Type B pancreatic cell (in vitro differentiated cells): Measurements from ENCODE around the gene DTNBP1. TPM values are rescaled to one million over a fixed set of nuclear protein-coding genes. Genes with fewer than 3 reads are reported as not detected.

Experiments used
- DNase-seq: peaks from one replicate; pipeline ENCODE4 v3.0.0; 2021; ENCODE audit warnings: mixed read lengths; ENCODE audit not compliant: unreplicated experiment; ENCODE audit errors: extremely low spot score
- H3K27ac Mint-ChIP-seq: 2 replicates; pipeline ENCODE4 v1.8.0; 2021; ENCODE audit warnings: mild to moderate bottlenecking, mixed read lengths
- H3K27me3 Mint-ChIP-seq: 2 replicates; pipeline ENCODE4 v1.8.0; 2021; ENCODE audit warnings: mixed read lengths
- H3K36me3 Mint-ChIP-seq: 2 replicates; pipeline ENCODE4 v1.8.0; 2021; ENCODE audit warnings: mixed read lengths
- H3K4me1 Mint-ChIP-seq: one replicate; pipeline ENCODE4 v1.8.0; 2021; ENCODE audit warnings: mixed read lengths; ENCODE audit not compliant: unreplicated experiment
- H3K4me3 Mint-ChIP-seq: 2 replicates; pipeline ENCODE4 v1.8.0; 2021; ENCODE audit warnings: mild to moderate bottlenecking, mixed read lengths
- H3K9me3 Mint-ChIP-seq: 2 replicates; pipeline ENCODE4 v1.8.0; 2021; ENCODE audit warnings: mixed read lengths
- total RNA-seq: library from RNA; stranded (reverse); gene quantifications from 2 replicates; pipeline ENCODE4 v1.2.1, GENCODE V29; 2021; ENCODE audit warnings: low replicate concordance
- TF ChIP-seq, protein P1 (sequence below): fragments of 200-600 bp; sonication (generic); conservative IDR thresholded peaks from 2 replicates; pipeline ENCODE4 v1.5.0; 2021; ENCODE audit warnings: antibody characterized with exemption, mild to moderate bottlenecking

DTNBP1 gene
- total RNA-seq, 1 donor from 2014 or later = 11.6 TPM

GRCh38 chr6:15477746-15478145, 185.1 kb downstream of the DTNBP1 start:
- H3K4me1 Mint-ChIP-seq = peaks cover 56% of the 10 kb centered on the region
- peaks cover 43% of the 10 kb centered on the region for H3K36me3 Mint-ChIP-seq
- no peak overlapping the region for H3K27ac Mint-ChIP-seq
- peaks cover 3% of the 10 kb centered on the region for H3K9me3 Mint-ChIP-seq
- no peaks in the 10 kb centered on the region for H3K27me3 Mint-ChIP-seq
- DNase-seq = no peak
- H3K4me3 Mint-ChIP-seq = no peak overlapping the region
- TF ChIP-seq, protein P1, sequence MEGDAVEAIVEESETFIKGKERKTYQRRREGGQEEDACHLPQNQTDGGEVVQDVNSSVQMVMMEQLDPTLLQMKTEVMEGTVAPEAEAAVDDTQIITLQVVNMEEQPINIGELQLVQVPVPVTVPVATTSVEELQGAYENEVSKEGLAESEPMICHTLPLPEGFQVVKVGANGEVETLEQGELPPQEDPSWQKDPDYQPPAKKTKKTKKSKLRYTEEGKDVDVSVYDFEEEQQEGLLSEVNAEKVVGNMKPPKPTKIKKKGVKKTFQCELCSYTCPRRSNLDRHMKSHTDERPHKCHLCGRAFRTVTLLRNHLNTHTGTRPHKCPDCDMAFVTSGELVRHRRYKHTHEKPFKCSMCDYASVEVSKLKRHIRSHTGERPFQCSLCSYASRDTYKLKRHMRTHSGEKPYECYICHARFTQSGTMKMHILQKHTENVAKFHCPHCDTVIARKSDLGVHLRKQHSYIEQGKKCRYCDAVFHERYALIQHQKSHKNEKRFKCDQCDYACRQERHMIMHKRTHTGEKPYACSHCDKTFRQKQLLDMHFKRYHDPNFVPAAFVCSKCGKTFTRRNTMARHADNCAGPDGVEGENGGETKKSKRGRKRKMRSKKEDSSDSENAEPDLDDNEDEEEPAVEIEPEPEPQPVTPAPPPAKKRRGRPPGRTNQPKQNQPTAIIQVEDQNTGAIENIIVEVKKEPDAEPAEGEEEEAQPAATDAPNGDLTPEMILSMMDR = no peak

DNA sequence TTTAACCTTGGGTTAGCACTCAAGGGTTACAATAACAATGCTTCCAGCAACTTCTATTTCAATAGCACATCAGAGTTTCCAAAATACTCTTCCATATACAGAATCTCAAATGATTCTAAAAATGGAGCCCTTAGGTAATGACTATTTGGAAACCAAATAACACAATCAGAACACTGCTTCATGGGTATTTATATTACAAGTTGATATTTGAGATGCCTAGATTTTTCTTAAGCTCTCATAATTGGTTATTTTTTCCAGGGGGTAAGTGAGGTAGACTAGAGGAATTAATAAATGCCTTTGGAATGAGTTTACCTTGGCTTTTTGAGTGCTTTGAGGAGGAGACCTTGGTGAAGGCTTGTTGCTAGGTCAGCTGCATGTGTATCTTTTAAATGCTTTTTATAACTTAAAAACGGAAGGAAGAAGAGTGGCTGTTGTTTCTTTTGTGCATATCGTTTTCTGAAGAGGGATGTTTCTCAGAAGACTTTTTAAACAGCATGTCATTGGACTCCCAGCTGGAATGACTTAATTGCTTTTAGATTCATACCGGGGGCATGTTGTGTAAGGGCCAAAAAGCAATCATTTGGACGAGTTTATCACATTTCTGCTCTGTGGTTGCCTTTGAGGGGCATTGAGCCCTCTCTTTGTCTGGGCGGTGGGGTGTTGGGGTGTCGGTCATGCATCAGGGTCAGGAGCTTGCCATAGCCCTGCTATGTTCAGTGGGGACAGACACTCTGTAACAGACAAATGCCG, 186.0 kb downstream of the DTNBP1 start:
- Mint-ChIP-seq H3K27me3 (no peaks in the 10 kb centered on the region), H3K36me3 (peaks cover 43% of the 10 kb centered on the region), H3K9me3 (peaks cover 3% of the 10 kb centered on the region), H3K4me1 (peaks cover 54% of the 10 kb centered on the region), H3K4me3 (no peak overlapping the region), H3K27ac (no peak overlapping the region)
- no peak for DNase-seq
- TF ChIP-seq, protein P1 = no peak

- no peak overlapping the region for H3K27ac Mint-ChIP-seq
Observed at GRCh38 chr6:15475872-15476271, 187.0 kb downstream of the DTNBP1 start.

GRCh38 chr6:15475261-15475660, 187.6 kb downstream of the DTNBP1 start:
- no peaks in the 10 kb centered on the region for H3K27me3 Mint-ChIP-seq
- H3K36me3 Mint-ChIP-seq = peaks cover 42% of the 10 kb centered on the region
- H3K4me1 Mint-ChIP-seq = peaks cover 39% of the 10 kb centered on the region
- peaks cover 3% of the 10 kb centered on the region for H3K9me3 Mint-ChIP-seq
- no peak for DNase-seq
- H3K4me3 Mint-ChIP-seq = no peak overlapping the region
- H3K27ac Mint-ChIP-seq = no peak overlapping the region
- TF ChIP-seq, protein P1 = no peak

More at GRCh38 chr6:15475872-15476271, 187.0 kb downstream of the DTNBP1 start:
- no peak overlapping the region for H3K4me3 Mint-ChIP-seq
- TF ChIP-seq, protein P1 = no peak
- H3K36me3 Mint-ChIP-seq = peaks cover 43% of the 10 kb centered on the region
- H3K4me1 Mint-ChIP-seq = peaks cover 45% of the 10 kb centered on the region
- no peaks in the 10 kb centered on the region for H3K27me3 Mint-ChIP-seq
- no peak for DNase-seq
- peaks cover 3% of the 10 kb centered on the region for H3K9me3 Mint-ChIP-seq

- no peak for DNase-seq
- Mint-ChIP-seq H3K27me3 (no peaks in the 10 kb centered on the region), H3K4me1 (peaks cover 31% of the 10 kb centered on the region), H3K9me3 (peaks cover 3% of the 10 kb centered on the region), H3K27ac (no peak overlapping the region), H3K36me3 (peaks cover 36% of the 10 kb centered on the region), H3K4me3 (no peak overlapping the region)
- TF ChIP-seq, protein P1 = no peak
Observed at GRCh38 chr6:15474196-15474595, 188.6 kb downstream of the DTNBP1 start.
